ENCODE data around the gene MSX2. TPM values are rescaled to one million over a fixed set of nuclear protein-coding genes. Genes with fewer than 3 reads are reported as not detected.

Gene MSX2
- total and polyA plus RNA-seq, 9 of the 15 experiments (the other 6 are each of a cell fraction or from before 2014, with no cell fraction given): not detected

DNA sequence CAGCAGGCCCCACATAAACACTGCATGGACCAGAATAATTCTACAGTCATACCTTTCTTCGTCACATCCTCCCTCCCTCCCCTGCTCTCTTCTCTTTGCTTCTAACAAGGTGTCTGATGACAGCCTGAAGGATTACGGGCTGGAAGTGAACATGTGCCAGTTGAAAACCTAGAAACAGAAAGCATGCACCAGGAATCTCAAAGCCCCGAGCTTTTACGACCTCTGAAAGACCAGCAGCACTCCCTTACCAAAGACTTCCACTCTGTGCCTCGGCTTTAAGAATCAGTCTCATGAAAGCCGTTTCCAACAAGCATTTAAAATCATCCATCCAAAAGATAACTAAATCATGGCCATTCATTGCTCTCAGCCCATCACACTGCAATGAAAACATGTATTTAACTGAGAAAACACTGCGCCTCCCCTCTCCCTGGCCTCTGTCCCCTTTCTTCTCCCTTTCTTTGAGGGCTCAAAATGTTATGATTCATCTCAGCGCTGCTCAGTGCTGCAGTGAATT lies 21.3 kb downstream of the MSX2 start (continued):
- TF ChIP-seq, protein P1, sequence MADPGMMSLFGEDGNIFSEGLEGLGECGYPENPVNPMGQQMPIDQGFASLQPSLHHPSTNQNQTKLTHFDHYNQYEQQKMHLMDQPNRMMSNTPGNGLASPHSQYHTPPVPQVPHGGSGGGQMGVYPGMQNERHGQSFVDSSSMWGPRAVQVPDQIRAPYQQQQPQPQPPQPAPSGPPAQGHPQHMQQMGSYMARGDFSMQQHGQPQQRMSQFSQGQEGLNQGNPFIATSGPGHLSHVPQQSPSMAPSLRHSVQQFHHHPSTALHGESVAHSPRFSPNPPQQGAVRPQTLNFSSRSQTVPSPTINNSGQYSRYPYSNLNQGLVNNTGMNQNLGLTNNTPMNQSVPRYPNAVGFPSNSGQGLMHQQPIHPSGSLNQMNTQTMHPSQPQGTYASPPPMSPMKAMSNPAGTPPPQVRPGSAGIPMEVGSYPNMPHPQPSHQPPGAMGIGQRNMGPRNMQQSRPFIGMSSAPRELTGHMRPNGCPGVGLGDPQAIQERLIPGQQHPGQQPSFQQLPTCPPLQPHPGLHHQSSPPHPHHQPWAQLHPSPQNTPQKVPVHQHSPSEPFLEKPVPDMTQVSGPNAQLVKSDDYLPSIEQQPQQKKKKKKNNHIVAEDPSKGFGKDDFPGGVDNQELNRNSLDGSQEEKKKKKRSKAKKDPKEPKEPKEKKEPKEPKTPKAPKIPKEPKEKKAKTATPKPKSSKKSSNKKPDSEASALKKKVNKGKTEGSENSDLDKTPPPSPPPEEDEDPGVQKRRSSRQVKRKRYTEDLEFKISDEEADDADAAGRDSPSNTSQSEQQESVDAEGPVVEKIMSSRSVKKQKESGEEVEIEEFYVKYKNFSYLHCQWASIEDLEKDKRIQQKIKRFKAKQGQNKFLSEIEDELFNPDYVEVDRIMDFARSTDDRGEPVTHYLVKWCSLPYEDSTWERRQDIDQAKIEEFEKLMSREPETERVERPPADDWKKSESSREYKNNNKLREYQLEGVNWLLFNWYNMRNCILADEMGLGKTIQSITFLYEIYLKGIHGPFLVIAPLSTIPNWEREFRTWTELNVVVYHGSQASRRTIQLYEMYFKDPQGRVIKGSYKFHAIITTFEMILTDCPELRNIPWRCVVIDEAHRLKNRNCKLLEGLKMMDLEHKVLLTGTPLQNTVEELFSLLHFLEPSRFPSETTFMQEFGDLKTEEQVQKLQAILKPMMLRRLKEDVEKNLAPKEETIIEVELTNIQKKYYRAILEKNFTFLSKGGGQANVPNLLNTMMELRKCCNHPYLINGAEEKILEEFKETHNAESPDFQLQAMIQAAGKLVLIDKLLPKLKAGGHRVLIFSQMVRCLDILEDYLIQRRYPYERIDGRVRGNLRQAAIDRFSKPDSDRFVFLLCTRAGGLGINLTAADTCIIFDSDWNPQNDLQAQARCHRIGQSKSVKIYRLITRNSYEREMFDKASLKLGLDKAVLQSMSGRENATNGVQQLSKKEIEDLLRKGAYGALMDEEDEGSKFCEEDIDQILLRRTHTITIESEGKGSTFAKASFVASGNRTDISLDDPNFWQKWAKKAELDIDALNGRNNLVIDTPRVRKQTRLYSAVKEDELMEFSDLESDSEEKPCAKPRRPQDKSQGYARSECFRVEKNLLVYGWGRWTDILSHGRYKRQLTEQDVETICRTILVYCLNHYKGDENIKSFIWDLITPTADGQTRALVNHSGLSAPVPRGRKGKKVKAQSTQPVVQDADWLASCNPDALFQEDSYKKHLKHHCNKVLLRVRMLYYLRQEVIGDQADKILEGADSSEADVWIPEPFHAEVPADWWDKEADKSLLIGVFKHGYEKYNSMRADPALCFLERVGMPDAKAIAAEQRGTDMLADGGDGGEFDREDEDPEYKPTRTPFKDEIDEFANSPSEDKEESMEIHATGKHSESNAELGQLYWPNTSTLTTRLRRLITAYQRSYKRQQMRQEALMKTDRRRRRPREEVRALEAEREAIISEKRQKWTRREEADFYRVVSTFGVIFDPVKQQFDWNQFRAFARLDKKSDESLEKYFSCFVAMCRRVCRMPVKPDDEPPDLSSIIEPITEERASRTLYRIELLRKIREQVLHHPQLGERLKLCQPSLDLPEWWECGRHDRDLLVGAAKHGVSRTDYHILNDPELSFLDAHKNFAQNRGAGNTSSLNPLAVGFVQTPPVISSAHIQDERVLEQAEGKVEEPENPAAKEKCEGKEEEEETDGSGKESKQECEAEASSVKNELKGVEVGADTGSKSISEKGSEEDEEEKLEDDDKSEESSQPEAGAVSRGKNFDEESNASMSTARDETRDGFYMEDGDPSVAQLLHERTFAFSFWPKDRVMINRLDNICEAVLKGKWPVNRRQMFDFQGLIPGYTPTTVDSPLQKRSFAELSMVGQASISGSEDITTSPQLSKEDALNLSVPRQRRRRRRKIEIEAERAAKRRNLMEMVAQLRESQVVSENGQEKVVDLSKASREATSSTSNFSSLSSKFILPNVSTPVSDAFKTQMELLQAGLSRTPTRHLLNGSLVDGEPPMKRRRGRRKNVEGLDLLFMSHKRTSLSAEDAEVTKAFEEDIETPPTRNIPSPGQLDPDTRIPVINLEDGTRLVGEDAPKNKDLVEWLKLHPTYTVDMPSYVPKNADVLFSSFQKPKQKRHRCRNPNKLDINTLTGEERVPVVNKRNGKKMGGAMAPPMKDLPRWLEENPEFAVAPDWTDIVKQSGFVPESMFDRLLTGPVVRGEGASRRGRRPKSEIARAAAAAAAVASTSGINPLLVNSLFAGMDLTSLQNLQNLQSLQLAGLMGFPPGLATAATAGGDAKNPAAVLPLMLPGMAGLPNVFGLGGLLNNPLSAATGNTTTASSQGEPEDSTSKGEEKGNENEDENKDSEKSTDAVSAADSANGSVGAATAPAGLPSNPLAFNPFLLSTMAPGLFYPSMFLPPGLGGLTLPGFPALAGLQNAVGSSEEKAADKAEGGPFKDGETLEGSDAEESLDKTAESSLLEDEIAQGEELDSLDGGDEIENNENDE (IDR thresholded peaks at IDR 0.05; ENCODE audit: low read depth, low read length): no peak
- TF ChIP-seq ZZZ3 (IDR thresholded peaks at IDR 0.05) (no peak), PTRF (tag; IDR thresholded peaks at IDR 0.05) (no peak), RBM34 (IDR thresholded peaks at IDR 0.05; ENCODE audit: borderline replicate concordance, insufficient read depth, low read length) (no peak), SIX5 (IDR thresholded peaks at IDR 0.05; ENCODE audit: borderline replicate concordance in 1 of 2, insufficient read depth in 1 of 2, low read depth in 1 of 2, low read length in 2 of 2) (no peak), DACH1 (IDR thresholded peaks at IDR 0.05; ENCODE audit: partially characterized antibody) (no peak), PTTG1 (tag; IDR thresholded peaks at IDR 0.05; ENCODE audit: low read depth) (no peak), SRSF1 (IDR thresholded peaks at IDR 0.05; ENCODE audit: low read depth, low read length) (no peak)
